ENCODE results near the gene GPR55.

Gene GPR55

GRCh38 chr2:230944123-230944653, 19.1 kb upstream of the GPR55 start:
- Histone ChIP-seq H3K9ac (no peak overlapping the region), H3K36me3 (ENCODE audit: insufficient read depth) (no peaks in the 10 kb centered on the region), H2AFZ (ENCODE audit: low read depth) (no peak overlapping the region), H3K4me1 (ENCODE audit: low read depth, poor library complexity, severe bottlenecking) (no peaks in the 10 kb centered on the region), H3K4me3 (IDR thresholded peaks at IDR 0.05; ENCODE audit: insufficient read depth, low read depth, low read length) (no peak overlapping the region), H3K4me2 (no peak overlapping the region), H3K27me3 (ENCODE audit: insufficient read depth, low read depth) (no peaks in the 10 kb centered on the region), H4K20me1 (ENCODE audit: insufficient read depth) (no peaks in the 10 kb centered on the region), H3K79me2 (ENCODE audit: insufficient read depth, low read depth) (no peaks in the 10 kb centered on the region), H3K27ac (no peak overlapping the region)
- no peak for TF ChIP-seq CTCF (conservative IDR thresholded peaks at IDR 0.05; ENCODE audit: low read depth, low read length)

- no peak for TF ChIP-seq CTCF (conservative IDR thresholded peaks at IDR 0.05; ENCODE audit: low read depth, low read length)
- H3K4me2 ChIP-seq: no peak overlapping the region
- no peaks in the 10 kb centered on the region for H3K27me3 ChIP-seq (ENCODE audit: insufficient read depth, low read depth)
- H2AFZ ChIP-seq (ENCODE audit: low read depth): no peak overlapping the region
- no peak overlapping the region for H3K27ac ChIP-seq
- no peak overlapping the region for H3K4me3 ChIP-seq (IDR thresholded peaks at IDR 0.05; ENCODE audit: insufficient read depth, low read depth, low read length)
- H4K20me1 ChIP-seq (ENCODE audit: insufficient read depth): no peaks in the 10 kb centered on the region
- no peaks in the 10 kb centered on the region for H3K79me2 ChIP-seq (ENCODE audit: insufficient read depth, low read depth)
- H3K4me1 ChIP-seq (ENCODE audit: low read depth, poor library complexity, severe bottlenecking): no peaks in the 10 kb centered on the region
- no peak overlapping the region for H3K9ac ChIP-seq
- H3K36me3 ChIP-seq (ENCODE audit: insufficient read depth): no peaks in the 10 kb centered on the region
Measured at GRCh38 chr2:230942920-230943896, 18.2 kb upstream of the GPR55 start.

- no peak overlapping the region for H2AFZ ChIP-seq (ENCODE audit: low read depth)
- no peak overlapping the region for H3K27ac ChIP-seq
- no peaks in the 10 kb centered on the region for H3K27me3 ChIP-seq (ENCODE audit: insufficient read depth, low read depth)
- no peaks in the 10 kb centered on the region for H3K36me3 ChIP-seq (ENCODE audit: insufficient read depth)
- no peak for TF ChIP-seq CTCF (conservative IDR thresholded peaks at IDR 0.05; ENCODE audit: low read depth, low read length)
- no peaks in the 10 kb centered on the region for H3K79me2 ChIP-seq (ENCODE audit: insufficient read depth, low read depth)
- H3K4me3 ChIP-seq (IDR thresholded peaks at IDR 0.05; ENCODE audit: insufficient read depth, low read depth, low read length): no peak overlapping the region
- no peak overlapping the region for H3K4me2 ChIP-seq
- no peaks in the 10 kb centered on the region for H3K4me1 ChIP-seq (ENCODE audit: low read depth, poor library complexity, severe bottlenecking)
- H3K9ac ChIP-seq: no peak overlapping the region
- no peaks in the 10 kb centered on the region for H4K20me1 ChIP-seq (ENCODE audit: insufficient read depth)
Measured at GRCh38 chr2:230942371-230942770, 17.3 kb upstream of the GPR55 start.

- no peaks in the 10 kb centered on the region for H3K4me1 ChIP-seq (ENCODE audit: low read depth, poor library complexity, severe bottlenecking)
- no peak overlapping the region for H3K4me3 ChIP-seq (IDR thresholded peaks at IDR 0.05; ENCODE audit: insufficient read depth, low read depth, low read length)
- H3K79me2 ChIP-seq (ENCODE audit: insufficient read depth, low read depth): no peaks in the 10 kb centered on the region
Measured at GRCh38 chr2:230941202-230942180, 16.4 kb upstream of the GPR55 start.

More at GRCh38 chr2:230941202-230942180, 16.4 kb upstream of the GPR55 start:
- no peak overlapping the region for H3K9ac ChIP-seq
- no peak for TF ChIP-seq CTCF (conservative IDR thresholded peaks at IDR 0.05; ENCODE audit: low read depth, low read length)
- H3K4me2 ChIP-seq: no peak overlapping the region
- no peak overlapping the region for H2AFZ ChIP-seq (ENCODE audit: low read depth)
- no peaks in the 10 kb centered on the region for H4K20me1 ChIP-seq (ENCODE audit: insufficient read depth)
- H3K27ac ChIP-seq: no peak overlapping the region
- no peaks in the 10 kb centered on the region for H3K36me3 ChIP-seq (ENCODE audit: insufficient read depth)
- no peaks in the 10 kb centered on the region for H3K27me3 ChIP-seq (ENCODE audit: insufficient read depth, low read depth)

Data from KMS-11 (cell line).